Measurements from ENCODE around the gene RPP38. TPM values are rescaled to one million over a fixed set of nuclear protein-coding genes. Genes with fewer than 3 reads are reported as not detected.

RPP38 gene
- total and polyA plus RNA-seq, 2 of the 8 experiments (the other 6 are each of a cell fraction or from before 2014, with no cell fraction given): 20.8 to 23.3 TPM

- TF ChIP-seq GTF2F1 (IDR thresholded peaks at IDR 0.05; ENCODE audit: borderline replicate concordance, low read depth, low read length) (no peak), USF2 (IDR thresholded peaks at IDR 0.05; ENCODE audit: low read length) (no peak), SAP30 (IDR thresholded peaks at IDR 0.05; ENCODE audit: insufficient read depth, insufficient replicate concordance, low read length) (no peak), RNF2 (IDR thresholded peaks at IDR 0.05; ENCODE audit: borderline replicate concordance, low read depth, low read length, missing control alignments, poor library complexity, severe bottlenecking) (no peak)
Observed at GRCh38 chr10:15118615-15119014, 21.5 kb downstream of the RPP38 start (continued).
